T-helper 1 cell (primary cell): ENCODE data around the gene EPB41.
"Not testable (repeated sequence)": the region's sequence is repeated elsewhere in the genome, so short reads cannot be mapped to it uniquely, and the experiment has no call there.

ENCODE experiments used
- DNase-seq, 5 donors: peaks; one replicate each; pipeline ENCODE4 v3.0.0-alpha.2; 2012 to 2020

The EPB41 gene

DNA sequence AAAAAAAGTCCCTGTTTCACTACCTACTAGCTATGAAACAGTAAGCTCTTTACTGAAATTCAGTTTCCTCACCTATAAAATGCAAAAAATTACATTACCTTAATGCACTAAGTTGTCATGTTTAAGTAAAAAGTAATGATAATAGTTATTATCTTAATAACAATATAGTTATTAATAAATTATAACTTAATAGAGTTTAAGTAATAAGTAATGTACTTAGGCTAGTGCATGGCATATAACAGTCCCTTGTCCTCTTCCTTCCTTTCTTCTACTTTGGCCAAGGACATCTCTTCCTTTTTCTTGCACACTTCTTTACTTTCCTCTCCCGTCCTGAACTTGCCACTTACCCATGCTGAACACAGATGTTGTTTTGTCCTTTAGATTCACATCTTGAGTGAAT lies 200.3 kb downstream of the EPB41 start:
- no peak for DNase-seq

DNA sequence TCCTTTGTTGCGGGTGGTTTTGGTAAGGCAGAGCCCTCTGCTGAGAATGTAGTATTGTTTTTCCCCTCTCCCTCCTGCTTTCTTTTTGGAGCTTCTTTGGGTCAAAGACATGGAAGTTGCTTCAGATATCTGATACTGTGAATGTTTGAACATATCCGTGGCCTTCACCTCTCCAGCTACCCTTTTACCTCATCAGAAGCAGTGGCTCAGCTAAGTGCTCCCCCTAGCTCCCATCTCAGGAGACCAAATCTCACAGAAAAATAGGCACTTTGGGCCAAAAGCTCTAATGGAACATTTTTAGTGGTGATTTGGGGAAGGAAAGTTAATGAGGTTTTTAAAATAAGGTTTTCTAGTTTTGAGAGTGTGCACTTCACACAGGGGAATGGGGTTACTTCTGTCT lies 203.0 kb downstream of the EPB41 start:
- DNase-seq = no peak

DNA sequence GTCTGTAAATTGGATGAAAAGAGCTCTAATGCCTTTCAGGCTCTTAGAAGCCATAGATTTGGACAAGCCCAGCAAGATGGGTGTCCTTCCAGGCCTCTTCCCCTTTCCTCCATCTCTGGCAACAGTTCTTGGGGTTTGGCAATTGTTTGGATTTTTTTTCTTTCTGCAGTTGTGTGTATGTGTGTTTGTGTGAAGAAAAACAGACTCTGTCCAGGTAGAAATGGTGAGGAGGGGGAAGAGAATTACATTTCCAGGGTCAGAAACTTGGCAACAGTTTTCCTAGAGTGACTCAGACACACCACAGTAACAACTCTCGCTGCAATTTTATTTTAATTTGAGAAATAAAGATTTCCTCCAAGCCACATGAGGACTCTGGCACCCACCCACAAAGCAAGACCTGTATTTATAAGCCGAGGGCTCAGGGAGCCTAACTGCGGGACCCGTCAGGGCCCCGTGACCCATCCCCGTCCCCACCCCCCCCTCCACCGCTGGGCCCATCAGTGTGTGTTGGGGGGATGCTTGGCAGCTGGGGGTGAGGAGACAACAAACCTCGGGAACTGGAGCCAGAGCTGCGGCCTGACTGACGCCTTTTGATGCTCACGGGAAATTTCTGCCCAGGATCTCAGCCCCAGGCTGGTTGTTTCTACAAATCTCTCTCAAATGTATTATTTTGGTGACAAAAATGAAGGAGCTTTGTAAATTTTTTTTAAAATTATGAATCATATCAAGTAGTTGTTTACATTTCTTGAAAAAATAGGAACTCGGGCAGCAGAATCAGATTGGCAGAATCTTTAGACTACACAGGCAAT lies 205.0 kb downstream of the EPB41 start:
- DNase-seq = no peak

DNA sequence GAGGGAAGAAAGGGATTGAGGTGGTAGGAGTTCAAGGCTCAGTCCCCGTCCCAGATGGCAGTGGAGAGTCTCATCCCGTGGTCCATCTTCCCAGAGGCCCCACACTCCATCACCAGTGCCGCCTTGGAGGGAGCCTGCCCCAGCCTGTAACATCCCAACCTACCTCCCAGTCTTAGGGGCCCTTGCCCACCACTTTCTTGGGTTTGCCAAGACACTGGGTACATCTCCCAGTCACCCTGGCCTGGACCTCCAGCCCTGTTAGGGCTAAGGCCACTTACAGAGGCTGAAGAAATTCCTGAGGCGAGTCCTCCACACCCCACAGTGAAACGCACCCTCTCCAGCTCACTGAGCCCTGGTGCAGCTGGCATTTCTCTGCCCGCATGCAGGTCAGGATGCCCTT lies 206.0 kb downstream of the EPB41 start:
- no peak for DNase-seq

DNA sequence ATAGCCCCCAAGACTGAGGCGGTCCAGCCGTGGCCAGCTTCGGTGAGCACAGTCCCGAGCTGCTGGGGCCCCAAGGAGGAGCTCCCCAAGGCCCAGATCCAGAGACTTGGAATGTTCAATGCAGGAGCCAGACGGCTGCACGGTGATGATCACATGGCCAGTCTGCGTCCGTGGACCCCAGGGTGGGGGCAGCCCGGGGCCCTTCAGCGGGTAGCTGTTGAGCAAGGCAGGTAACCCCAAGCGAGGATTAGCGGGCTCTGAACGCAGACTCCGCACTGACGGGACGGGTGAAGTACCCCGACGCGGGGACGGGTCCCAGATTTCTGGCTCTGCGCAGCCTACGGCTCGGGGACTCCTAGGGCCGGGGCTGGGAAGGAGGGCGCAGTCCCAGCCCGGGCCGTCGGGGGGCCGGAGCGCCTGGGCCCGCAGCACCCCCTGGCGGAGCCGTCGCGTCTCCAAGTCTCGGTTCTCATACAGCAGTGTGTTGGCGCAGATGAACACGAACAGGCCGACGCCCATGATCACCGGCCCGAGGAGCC lies 206.6 kb downstream of the EPB41 start:
- peak; percentile 38 to 66 (median 55) for DNase-seq

DNA sequence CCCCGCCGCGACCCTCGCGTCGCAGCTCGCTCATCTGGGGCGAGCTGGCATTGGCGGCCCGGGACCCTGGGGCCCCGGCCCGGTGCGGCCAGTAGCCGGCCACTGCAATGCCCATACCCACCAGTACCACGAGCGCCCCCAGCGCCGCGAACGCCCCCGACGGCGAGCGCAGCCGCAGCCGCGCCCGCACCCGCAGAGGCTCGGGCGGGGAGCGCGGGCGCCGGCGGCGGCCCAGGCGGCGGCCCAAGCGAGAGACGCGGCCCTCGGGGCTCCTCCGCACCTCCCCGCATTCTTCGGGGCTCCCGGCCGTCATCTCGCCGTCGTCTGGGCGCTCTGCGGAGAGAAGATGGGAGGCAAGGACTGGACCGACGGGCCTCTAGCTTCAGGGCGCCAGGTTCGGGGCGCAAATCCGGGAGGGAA lies 207.2 kb downstream of the EPB41 start:
- no peak for DNase-seq

DNA sequence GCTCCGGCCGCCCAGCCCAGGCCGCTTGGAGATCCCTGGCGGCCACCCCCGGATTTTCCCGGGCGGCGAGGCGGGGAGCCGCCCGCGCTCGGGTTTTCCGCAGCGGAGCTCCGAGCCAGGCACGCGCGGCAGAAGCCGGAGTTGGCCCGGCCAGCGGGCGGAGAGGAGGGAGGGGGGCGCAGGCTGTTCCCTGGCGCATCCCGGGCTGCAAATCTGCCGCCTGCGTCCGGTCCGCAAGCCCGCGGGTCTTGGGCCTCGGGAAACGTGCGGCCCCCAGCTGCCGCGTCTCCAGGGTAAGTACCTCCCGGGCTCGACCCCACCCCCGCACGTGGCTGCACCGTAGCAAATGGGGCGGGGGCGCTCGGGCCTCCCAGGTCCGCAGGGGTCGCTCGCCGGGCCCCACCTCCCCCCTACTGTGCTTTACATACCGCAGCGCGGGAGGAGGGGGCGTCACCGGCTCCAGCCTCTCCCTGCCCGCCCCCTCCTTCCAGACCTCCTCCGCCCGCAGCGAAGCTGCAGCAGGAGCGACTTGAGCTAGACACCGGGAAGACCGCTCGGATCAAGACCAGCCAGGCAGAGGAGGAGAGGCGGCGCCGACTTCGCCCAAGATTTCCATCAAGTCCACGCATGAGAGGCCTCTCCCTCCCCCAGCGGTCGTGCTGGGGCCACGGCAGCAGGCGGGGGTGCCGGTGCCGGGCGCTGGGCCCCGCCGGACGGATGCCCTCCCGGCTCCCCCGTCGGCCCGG lies 207.7 kb downstream of the EPB41 start:
- no peak for DNase-seq

DNA sequence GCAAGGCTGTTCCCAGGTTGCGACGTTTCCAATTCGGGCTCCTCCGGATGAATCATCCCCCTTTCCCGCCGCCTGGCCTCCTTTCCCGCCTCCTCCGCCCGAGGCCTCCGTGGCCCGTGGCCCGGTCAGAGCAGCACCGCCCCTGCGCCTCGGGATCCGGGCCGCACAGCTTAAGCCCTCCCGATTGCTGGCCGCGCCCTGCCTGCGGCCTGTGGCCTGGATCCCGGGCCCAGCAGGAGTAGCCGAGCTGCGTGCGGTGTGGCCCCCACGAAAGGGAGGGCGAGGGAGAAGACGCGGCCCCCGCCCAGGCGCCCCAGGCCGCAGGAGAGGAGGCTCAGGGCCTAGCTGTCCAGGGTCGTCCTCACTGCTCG lies 208.3 kb downstream of the EPB41 start:
- DNase-seq = no peak

DNA sequence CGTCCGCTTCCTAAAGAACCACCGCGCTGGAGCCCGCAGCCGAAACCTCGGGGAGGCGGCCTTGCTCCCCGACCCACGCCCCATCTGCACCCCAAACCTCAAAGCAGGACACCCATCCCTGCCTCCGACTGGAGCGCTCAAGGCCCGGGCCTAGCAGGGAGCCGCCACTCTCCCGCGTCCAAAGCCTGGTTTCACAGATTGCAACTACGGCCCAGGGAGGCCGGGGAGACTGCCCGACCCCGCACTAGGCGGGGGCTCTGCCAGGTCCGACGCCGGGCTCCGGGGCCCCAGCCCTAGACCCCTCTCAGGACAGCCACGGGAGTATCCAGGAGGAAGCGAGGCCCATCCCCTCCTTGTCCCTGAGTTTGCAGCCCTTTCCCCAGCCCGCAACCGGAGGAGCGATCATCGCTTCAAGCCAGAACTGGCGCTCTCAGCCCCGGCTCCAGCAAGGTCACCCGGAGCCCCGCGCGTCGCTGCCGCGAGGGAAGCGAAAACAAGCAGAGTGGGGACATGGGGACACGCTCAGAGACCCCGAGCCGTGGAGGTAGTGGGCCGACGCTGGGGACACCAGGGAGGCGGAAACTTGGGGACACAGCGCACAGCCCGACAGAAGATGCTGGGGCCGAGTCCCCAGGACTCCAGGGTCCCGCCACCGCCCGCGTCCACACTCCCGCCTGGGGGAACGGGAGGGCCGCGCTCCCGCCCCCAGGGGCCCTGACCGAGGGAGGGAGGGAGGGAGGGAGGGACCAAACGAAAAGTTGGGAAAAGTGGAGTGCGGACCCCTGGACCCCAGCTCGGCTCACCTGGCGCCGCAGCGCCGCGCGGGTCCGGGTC lies 208.9 kb downstream of the EPB41 start:
- peak in 1 of 5 donors; percentile 14 for DNase-seq

DNA sequence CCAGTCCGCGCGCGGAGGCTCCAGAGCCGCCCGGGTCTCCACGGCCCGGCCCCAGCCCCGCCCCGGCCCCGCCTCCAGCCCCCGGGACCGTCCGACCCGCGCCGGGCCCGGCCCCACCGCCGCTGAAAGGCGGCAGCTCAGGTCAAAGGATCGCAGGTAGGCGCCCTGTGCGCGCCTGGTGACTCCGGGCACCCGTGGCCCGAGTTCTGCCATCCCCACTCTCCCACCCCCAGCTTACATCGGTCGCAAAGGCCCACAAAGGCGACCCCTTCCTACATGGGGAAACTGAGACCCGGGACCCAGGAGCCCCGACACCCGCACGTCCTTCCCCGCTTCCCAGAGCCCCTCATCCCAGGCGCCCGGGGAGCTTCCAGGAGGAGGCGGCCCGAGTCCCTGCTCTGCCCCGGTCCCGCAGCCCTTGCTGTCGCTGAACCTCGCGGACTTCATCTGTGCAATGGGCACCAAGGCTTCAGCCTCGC lies 209.6 kb downstream of the EPB41 start, which contains the start of gene TMEM200B:
TMEM200B (minus strand) TSS at position 17 of the 479 bp plus-strand sequence. CDS start 2,075 bp downstream, outside the sequence.
- DNase-seq = no peak

DNA sequence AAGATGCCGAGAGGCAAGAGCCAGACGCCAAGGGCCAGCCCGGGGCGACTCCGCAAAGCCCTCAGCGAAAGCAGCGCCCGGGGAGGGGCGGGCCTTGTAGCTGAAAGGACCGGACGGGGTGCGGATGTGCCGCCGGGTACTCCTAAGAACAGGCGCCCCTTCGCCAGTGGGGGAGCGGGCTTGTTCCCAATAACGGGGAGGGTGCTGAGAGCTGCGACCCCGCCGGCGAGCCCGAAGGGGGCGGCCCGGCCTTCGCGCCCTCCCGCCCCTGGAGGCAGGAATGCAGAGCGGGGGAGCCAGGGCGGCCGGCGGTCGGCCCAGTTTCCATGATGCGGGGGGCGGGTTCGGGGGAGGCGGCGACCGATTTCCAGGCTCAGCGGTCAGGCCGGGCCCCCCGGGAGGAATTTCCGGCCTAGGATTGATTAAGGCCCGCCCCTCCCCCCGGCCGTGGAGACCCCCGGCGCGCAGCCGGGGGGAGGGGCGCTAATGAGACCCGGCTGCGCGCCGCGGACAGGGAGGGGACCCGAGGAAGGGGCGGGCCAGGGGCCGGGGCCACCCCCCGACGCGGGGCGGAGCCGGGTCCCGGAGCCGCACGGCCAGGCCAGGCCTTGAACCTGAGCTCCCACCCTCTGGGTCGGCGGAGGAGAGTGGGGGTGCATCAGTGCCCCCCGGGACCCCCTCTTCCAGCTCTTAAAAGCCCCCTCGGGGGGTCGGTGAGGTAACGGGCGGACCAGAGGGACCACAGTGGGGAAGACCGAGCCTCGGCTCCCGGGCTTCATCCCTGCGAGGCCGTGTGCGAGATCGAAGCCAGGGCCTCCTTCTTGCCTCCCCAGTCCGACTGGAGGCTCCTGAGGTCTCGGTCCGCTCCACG lies 210.2 kb downstream of the EPB41 start:
- peak in 4 of 5 donors; percentile 27 to 60 (median 40) for DNase-seq

DNA sequence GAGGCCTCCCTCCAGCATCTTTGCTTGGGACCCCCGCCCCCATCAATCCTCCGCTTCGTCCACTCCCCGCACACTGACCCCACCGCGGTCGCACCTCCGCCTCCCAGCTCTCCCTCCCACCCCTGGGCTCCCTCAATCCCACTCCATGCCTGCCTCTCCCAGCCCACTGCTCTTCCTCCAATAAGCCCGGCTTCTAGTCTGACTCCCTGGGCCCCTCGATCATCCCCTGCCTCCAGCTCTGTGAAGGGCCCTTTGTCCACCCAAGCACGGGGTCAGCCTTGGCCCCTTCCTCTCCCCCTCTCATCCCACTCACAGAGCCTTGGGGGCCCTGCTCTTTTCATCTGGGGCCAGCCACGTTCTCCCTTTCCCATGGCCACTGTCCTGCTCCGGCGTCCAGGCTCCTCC lies 210.9 kb downstream of the EPB41 start:
- no peak for DNase-seq

DNA sequence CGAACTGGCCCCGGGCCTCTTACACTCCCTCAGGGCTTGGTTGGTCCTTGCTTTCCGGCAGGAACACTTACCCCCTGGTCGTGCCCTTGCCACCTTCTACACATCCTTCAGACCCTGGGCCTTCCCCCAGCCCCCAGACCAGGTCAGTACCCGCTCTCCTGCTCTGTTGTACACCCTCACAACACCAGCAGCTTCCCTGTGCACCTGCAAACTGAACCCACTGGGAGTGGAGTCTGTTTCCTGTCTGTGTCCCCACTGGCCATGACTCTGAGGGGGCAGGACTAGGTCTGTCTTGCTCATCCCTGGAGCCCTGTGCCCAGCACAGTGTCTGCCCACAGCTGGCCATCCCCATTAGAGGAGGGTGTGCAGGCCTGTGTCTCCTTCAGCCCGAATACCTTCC lies 211.4 kb downstream of the EPB41 start:
- no peak for DNase-seq

DNA sequence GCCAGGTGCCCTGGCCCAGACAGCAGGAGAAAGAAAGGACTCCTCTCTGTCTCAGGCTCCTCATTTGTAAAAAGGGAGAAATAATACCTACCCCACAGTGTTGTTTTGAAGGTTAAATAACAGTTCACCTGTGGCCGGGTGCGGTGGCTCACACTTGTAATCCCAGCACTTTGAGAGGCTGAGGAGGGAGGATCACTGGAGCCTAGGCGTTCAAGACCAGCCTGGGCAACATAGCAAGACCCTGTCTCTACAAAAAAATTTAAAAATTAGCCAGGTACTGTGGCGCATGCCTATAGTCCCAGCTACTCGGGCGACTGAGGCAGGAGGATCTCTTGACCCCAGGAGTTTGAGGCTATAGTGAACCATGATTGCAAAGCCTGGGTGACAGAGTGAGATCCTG lies 211.8 kb downstream of the EPB41 start:
- no peak for DNase-seq

DNA sequence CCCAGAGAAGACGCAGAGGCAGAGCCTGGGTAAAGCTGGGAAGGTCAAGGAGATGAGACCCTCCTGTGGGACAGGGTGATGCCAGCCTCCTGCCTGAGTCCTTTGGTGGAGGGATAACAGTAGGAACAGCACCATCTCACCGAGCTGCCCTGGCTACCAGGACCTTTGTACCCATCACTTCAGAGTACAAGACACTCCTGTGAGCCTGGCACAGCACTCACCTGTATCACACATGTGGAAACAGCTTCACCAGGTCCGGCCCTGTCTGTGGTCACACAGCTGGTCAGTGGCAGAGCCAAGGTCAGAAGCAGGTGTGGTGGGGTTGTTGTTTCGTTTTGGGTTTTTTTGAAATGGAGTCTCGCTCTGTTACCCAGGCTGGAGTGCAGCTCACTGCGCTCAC lies 214.4 kb downstream of the EPB41 start:
- DNase-seq = no peak

DNA sequence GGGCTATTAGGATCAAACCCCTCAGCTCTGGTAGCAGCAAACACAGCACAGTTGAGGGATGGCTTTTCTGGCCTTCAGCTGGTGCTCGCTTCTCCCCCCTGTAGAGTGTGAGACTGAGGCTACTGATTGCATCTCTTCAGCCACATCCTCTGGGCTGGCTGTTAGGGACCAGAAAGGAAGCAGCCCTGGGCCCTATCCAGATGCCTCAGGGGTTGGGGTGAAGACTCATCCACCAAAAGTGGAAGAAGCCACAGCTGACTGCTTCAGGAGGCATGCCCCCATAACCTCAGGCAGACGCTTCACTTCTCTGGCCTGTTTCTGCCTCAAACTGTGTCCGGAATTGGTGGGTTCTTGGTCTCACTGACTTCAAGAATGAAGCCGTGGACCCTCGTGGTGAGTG lies 215.5 kb downstream of the EPB41 start:
- no peak for DNase-seq

DNA sequence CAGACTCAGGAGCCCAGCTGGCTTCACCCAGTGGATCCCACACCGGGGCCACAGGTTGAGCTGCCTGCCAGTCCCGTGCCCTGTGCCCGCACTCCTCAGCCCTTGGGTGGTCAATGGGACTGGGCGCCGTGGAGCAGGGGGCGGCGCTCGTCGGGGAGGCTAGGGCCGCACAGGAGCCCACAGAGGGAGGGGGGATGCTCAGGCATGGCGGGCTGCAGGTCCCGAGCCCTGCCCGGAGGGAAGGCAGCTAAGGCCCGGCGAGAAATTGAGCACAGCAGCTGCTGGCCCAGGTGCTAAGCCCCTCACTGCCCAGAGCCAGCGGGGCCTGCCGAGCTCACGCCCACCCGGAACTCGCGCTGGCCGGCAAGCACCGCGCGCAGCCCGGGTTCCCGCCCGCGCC lies 216.7 kb downstream of the EPB41 start:
- not testable (repeated sequence) for DNase-seq

DNA sequence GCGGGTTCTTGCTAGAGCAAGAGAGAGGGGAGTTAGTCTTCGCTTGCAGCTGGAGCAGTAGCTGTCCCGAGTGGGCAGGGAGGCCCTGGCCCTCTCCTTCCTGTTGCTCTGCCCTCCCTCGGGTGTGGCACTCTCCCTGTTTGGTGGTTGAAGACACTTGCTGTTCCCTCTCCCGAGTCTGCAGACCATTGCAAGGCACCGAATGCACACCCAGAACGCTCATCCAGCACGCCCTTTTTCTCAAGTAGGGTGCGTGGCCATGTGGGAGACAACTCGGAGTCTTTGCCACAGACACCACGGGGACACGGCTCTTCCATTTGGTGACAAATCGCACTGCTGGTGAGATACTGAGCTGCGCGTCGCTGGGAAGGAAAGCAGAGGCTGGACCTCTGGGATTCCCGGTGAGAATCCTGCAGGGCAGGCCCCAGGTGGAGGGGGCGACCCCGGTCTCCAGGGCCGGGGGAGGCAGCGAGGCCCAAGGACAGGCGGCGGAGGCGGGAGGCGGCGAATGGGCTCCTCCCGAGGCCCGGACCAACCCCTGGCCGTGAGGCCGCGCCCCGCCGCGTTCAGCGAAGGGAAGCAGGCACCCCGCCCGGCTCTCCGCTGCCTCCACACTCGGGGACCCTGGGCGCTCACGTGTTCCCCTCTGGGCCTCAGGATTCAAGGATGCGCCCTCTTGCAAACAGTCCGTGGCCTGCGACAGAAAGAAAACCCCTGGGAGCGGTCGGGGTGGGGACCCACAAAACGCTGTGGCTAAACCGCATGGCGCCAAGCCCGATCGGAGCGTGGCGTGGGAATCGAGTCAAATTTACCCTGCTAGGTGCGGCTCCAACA lies 219.7 kb downstream of the EPB41 start:
- DNase-seq = no peak

DNA sequence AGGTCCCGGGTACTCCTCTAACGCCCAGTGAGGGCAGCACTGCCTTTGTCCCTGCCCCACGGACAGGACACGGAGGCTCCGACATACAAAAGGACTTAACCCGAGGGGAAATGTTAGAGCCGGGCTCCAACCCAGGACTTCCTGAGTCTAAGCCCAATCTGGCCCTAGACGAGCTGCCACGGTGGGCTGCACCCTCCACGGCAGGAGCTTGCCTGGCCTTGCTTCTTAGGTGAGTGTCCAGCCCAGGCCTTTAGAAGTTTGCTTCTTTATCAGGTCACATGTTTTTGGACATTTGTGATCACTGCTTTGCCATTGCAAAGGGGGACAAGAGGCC lies 220.3 kb downstream of the EPB41 start:
- no peak for DNase-seq

DNA sequence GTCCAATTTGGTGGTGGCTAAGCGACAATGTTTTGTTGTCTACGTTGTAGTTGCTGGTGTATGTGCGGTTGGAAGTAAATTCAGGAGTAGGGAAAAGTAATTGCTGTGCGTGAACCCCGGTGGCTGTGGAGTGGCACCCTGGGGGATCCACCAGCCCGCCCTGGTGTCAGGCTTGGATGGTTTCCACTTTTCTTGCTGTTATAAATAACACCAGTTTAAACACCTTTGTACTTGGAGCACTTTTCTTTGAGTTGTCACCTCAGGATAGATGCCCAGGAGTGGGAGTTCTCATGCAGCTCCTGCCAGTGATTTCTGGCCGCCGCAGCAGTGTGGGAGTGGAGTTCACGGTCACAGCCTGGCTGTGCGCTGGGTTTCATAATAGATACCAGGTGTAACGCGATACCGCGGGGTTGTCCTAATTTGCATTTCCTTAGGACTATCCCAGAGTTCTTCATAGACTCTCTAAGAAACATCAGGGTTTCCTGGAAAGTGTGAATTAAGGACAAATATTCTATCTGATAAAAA lies 222.1 kb downstream of the EPB41 start:
- no peak for DNase-seq

DNA sequence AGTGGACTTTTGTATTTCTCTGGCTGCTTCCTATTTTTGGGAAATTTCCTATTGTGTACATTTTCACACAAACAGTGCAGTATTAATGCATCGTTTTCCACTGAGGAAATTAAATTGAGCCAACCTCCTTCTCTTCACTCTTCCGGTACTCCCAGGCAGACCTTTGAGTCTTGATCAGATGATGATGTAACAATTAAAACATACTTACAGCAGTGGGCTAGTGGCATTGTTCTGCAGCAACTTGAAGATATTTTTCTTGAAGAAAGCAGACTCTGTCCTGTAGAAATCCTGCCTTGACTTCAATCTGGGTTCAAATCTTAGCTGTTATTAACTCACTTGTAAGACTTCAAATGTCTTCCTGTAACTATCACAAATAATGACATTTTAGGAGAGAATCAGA lies 228.3 kb downstream of the EPB41 start:
- DNase-seq = no peak
